CD4-positive, alpha-beta T cell treated with Interleukin-10 for 1 hour (primary cell): ENCODE results near the gene SUPT5H.

Experiments
- DNase-seq: peaks from one replicate; pipeline ENCODE4 v3.0.0-alpha.2; 2020

Gene SUPT5H

GRCh38 chr19:39445196-39446111, at the start of gene SUPT5H:
Gene SUPT5H (plus strand): TSS chr19:39445582. CDS start chr19:39445891, 309 bp downstream.
- peak; percentile 99 for DNase-seq

DNA sequence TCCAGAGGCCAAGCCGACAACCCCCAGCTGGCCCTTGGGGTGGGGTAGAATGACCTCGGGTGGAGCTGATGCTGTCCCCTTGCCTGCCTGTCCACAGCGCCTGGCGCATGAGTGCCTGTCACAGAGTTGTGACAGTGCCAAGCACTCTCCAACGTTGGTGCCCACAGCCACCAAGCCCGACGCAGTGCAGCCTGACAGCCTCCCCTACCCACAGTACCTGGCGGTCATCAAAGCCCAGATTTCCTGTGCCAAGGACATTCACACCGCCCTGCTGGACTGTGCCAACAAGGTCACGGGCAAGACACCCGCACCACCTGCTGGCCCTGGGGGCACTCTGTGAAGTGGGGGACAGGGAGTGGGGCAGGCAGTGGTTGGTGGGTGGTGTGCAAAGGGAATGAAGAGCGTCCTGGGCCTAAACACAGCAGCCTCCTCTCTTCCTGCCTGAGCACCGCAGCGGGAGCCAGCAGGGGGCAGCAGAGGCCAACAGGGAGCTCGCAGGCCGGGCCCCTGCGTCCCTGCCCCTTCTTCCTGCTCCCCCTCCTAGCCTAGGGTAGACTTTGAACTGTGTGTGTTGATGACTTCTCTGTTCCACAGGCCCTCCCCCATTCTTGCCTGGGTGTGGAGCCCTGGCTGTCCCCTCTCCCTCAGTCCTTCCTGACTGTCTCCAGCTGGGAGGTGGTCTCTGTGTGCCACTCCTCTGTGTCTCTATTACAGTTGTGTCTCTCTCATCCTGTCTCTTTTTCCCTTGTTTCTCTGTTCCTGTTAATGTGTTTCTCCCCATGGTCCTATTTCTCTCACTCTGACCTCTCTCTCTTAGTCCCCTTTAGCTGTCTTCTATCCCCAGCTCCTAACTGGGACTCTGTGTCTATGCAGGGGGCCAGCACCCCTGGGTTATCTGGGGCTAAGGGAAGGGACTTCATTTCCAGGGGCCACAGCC, 47.8 kb upstream of the SUPT5H start:
- peak; percentile 94 for DNase-seq

DNA sequence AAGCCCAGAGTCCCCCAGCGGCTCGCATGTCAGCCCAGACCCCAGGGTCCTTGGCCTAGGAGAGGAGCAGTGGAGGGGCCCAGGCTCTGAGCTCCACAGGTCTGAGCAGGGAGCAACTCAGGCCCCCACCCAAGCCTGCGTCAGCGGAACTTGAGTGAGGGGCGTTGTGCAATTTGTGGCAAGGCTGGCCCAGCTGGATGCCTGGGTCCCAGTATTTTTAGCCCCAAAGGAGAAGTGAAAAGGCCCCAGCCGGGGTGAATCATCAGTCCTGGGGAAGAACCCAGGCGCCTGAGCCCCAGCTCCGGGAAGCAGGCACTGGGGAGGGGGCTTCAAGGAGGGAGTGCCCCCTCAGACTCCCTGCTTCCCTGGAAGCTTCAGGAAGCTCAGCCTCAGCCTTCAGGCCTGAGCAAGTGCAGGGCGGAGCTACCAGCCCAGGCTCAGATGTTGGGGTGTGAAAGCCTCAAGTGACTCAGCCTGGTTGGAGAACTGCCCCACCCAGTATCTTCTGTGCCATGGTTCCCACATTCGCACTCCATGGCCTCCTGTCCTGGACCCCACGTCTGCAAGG, 47.0 kb upstream of the SUPT5H start:
- peak; percentile 72 for DNase-seq

DNA sequence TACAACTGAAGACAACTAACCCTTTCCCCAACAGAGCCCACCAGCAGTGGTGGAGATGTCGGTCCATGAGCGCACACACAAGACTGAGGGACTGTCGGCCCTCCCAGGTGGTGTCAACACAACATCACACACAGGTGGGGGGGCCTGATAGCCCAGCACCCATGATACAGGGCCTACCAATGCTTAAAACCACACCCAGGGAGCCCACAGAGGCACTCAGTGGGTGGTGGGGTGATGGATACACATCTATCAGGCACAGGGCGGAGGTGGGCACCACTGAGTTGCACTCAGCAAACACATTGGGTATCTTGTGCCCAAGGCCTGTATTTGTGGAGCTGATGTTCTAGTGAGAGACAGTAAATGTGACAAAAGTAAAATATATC, 45.7 kb upstream of the SUPT5H start:
- DNase-seq, result no peak

DNA sequence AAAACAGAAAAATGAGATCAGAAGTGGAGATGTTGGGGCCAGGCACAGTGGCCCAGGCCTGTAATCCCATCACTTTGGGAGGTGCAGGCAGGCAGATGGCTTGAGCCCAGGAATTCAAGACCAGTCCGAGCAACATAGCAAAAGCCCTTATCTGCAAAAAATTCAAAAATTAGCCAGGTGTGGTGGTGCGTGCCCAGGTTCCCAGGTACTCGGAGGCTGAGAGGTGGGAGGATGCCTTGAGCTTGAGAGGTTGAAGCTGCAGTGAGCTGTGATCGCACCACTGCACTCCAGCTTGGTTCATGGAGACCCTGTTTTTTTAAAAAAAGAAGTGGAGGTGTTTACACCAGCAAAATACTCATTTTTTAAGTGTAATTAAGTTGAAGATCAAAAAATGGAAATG, 45.3 kb upstream of the SUPT5H start:
- DNase-seq, result no peak

GRCh38 chr19:39401070-39401548, 44.3 kb upstream of the SUPT5H start:
- DNase-seq, result no peak

- peak; percentile 92 for DNase-seq
Observed at GRCh38 chr19:39401549-39402345, 43.6 kb upstream of the SUPT5H start.

DNA sequence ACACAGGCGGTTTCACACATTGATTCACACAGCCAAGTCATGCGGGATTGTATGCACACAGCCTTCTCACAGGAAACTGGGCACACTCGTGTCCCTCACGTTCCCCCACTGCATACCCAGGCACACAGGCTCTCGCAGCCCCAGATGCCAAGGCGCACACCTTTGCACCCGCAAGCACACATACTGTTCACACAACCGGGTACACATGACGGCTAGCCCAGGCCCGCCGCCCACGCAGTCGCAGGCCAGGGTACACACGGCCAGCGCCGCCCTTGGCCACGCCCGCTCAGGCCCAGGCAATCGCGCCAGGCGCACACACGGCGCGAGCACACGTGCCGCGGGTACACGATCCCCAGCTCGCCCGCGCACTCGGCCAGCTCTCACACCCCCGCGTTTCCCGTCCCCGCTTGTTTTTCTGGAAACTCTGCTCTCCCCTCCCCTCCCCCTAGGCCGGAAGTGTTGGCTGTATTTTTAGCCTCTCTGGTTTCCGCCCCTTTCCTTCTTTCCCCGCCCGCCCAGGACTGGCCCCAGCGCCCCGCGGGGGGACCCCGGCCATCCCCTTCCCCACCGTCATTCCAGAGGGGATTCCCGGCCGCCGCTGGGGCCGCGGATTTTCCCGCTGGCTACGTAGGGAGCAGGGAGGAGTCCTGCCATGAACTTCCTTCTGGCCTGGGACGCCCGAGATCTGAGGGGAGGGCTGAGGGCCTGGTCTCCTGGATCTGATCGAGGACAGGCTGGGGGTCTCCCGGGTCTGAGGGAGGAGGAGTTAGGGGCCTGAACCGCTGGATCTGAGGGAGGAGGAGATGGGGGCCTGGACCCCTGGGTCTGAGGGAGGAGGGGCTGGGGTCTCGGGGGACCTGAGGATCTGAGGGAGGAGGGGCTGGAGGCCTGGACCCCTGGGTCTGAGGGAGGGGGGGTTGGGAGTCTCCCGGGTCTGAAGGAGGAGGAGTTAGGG, 42.8 kb upstream of the SUPT5H start:
- peak; percentile 95 for DNase-seq

DNA sequence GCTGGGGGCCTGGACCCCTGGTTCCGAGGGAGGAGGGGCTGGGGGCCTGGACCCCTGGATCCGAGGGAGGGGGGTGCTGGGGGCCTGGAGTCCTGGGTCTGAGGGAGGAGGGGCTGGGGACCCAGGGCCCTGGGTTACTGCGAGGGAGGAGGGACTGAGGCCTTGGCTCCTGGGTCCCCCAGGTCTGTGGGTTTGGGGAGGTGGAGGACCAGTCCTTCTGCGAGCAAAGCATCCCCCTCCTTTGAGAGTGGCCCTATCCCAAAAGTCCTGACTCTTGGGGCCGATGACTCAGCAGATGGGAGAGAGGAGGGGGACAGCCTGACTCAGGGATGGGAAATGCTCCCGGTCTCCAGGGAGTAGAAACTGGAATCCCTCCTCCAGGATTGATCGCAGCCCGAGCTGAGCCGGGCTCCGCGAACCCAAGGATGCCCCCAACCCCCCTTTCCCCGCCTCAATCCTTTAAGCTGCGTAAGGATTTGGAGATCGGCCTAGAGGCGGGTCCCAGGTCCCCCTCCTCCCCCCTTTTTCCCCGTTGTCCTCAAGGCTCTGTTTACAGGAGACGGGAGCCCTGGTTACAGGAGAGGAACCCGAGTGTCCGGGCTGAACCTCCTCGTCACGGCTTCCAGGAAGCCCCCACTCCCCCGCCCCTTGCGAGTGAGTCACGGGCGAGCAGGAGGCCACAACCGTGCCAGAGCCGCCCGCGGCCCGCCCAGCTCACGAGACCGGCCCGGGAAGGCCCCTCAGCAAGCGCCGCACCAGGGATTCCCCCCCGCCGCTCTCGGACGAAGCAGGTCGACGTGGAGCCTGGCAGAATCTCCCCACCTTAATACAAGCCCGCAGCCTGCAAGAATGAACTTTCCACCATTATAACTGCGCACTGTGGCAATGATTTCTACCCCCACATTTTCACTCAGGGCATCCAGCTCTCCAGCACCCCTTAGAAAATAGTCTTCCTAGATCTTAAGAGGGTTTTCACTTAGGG, 41.8 kb upstream of the SUPT5H start:
- peak; percentile 99 for DNase-seq

DNA sequence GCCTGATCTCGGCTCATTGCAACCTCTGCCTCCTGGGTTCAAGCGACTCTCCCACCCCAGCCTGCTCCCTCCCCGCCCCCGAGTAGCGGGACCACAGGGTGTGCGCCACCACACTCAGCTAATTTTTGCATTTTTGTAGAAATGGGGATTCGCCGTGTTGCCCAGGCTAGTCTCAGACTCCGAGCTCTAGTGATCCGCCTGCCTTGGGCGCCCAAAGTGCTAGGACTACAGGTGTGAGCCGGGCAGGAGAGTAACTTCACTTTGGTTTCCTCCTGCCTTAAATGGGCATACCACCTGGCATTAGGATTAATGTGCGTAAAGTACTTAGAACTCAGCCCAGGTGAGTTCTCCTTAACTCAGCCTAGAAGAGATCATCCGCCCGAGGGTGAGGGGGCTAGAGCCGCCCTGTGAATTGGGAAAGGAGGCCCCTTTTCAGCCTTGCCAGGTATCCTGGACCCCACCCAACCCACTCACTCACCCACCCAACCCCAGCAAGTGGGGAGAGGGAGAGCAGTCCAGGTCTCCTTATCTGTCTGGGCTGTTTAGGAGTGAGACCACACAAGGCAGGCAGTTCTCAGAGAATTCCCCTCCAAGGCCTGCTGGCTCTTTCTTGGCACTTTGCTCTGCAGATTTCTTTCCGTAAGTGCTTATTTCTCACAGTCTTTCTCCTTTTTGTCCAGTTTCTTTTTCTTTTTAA, 40.0 kb upstream of the SUPT5H start:
- DNase-seq, result peak; percentile 51

- peak; percentile 95 for DNase-seq
Observed at GRCh38 chr19:39405958-39406655, 39.3 kb upstream of the SUPT5H start.

- DNase-seq, result peak; percentile 95
Observed at GRCh38 chr19:39406656-39407409, 38.5 kb upstream of the SUPT5H start, which contains the start of gene ZFP36. Gene ZFP36 (plus strand): TSS chr19:39406847. CDS start chr19:39406905, 58 bp downstream.

DNA sequence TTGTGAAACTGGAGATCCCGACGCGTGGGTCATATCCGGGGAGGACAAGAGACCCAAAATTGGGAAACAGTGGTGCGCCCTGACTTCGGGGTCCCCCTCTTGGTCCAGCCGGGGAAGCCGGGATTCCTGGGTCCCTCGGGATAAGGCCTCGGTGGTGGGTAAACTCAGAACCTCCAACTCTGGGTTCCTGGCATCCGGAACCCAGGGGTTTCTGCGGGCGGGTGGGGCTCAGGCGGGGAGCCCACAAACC, 38.0 kb upstream of the SUPT5H start:
- no peak for DNase-seq

GRCh38 chr19:39407660-39408391, 37.6 kb upstream of the SUPT5H start:
- peak; percentile 78 for DNase-seq

DNA sequence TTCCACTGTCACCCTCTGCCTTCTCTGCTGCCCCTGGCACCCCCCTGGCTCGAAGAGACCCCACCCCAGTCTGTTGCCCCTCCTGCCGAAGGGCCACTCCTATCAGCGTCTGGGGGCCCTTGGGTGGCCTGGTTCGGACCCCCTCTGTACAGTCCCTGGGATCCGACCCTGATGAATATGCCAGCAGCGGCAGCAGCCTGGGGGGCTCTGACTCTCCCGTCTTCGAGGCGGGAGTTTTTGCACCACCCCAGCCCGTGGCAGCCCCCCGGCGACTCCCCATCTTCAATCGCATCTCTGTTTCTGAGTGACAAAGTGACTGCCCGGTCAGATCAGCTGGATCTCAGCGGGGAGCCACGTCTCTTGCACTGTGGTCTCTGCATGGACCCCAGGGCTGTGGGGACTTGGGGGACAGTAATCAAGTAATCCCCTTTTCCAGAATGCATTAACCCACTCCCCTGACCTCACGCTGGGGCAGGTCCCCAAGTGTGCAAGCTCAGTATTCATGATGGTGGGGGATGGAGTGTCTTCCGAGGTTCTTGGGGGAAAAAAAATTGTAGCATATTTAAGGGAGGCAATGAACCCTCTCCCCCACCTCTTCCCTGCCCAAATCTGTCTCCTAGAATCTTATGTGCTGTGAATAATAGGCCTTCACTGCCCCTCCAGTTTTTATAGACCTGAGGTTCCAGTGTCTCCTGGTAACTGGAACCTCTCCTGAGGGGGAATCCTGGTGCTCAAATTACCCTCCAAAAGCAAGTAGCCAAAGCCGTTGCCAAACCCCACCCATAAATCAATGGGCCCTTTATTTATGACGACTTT, 36.8 kb upstream of the SUPT5H start:
- peak; percentile 82 for DNase-seq
